ENCODE data around the gene TTC9B. TPM values are rescaled to one million over a fixed set of nuclear protein-coding genes. Genes with fewer than 3 reads are reported as not detected.

The TTC9B gene
- total RNA-seq (10 to 100 TPM; 19.9 to 34.2 TPM), polyA plus RNA-seq (ENCODE audit: insufficient read length in 2 of 2) (100 to 1,000 TPM; 134 to 139 TPM)
- long read RNA-seq, donor 1, transcript TTC9B-201 (3 exons, 843 nt) = major isoform, 107 of 177 reads
- long read RNA-seq, donor 1, transcript TTC9B-202 (1 exons, 2,323 nt) = minor isoform, 44 of 177 reads
- long read RNA-seq, donor 1, partial matches to known transcripts = 26 of 177 reads
- long read RNA-seq, donor 1, other reads (novel, unspliced or antisense) = 0 of 177 reads
- long read RNA-seq, donor 2, transcript TTC9B-201 (3 exons, 843 nt) = major isoform, 40 of 48 reads
- long read RNA-seq, donor 2, transcript TTC9B-202 (1 exons, 2,323 nt) = minor isoform, 8 of 48 reads
- long read RNA-seq, donor 2, partial matches to known transcripts = 0 of 48 reads
- long read RNA-seq, donor 2, other reads (novel, unspliced or antisense) = 0 of 48 reads
- long read RNA-seq, donor 3, transcript TTC9B-202 (1 exons, 2,323 nt) = minor isoform, 10 of 92 reads
- long read RNA-seq, donor 3, transcript TTC9B-201 (3 exons, 843 nt) = major isoform, 82 of 92 reads
- long read RNA-seq, donor 3, partial matches to known transcripts = 0 of 92 reads
- long read RNA-seq, donor 3, other reads (novel, unspliced or antisense) = 0 of 92 reads
- long read RNA-seq, donor 4 = 0 reads

- DNase-seq (ENCODE audit: low read depth in 4 of 6, low spot score in 6 of 6) = peak in 2 of 6 donors; percentile 86 to 90
- 1% methylated on average over 67 of the region's 75 CpGs for WGBS (ENCODE audit: insufficient coverage)
- H3K4me1 ChIP-seq (ENCODE audit: control insufficient read depth, insufficient read depth, low read length) = peaks cover 26% of the 10 kb centered on the region
- H3K27me3 ChIP-seq (ENCODE audit: control insufficient read depth, insufficient read depth, low read length) = peaks cover 23% of the 10 kb centered on the region
- no peaks in the 10 kb centered on the region for H3K9me3 ChIP-seq (ENCODE audit: control insufficient read depth, insufficient read depth, low read length)
- peaks cover 26% of the 10 kb centered on the region for H3K36me3 ChIP-seq (ENCODE audit: control insufficient read depth, insufficient read depth, low read length)
- H3K27ac ChIP-seq (ENCODE audit: low read depth, low read length) = no peak within 1 kb of the TSS
- peak within 1 kb of the TSS; percentile 27 for H3K4me3 ChIP-seq (ENCODE audit: low read depth, low read length)
These were observed at the start of gene TTC9B for GRCh38 chr19:40217934-40218890. Gene TTC9B (minus strand): TSS chr19:40218384. CDS start chr19:40218381, 3 bp downstream.

GRCh38 chr19:40267601-40267997, 49.4 kb upstream of the TTC9B start:
- no peaks in the 10 kb centered on the region for H3K27me3 ChIP-seq (ENCODE audit: control insufficient read depth, insufficient read depth, low read length)
- no peak for DNase-seq (ENCODE audit: low read depth in 4 of 6, low spot score in 6 of 6)
- 75% methylated on average over 5 of the region's 6 CpGs for WGBS (ENCODE audit: insufficient coverage)
- H3K36me3 ChIP-seq (ENCODE audit: control insufficient read depth, insufficient read depth, low read length) = peaks cover 67% of the 10 kb centered on the region
- no peak overlapping the region for H3K4me3 ChIP-seq (ENCODE audit: low read depth, low read length)
- H3K27ac ChIP-seq (ENCODE audit: low read depth, low read length) = no peak overlapping the region
- no peaks in the 10 kb centered on the region for H3K9me3 ChIP-seq (ENCODE audit: control insufficient read depth, insufficient read depth, low read length)
- peaks cover 35% of the 10 kb centered on the region for H3K4me1 ChIP-seq (ENCODE audit: control insufficient read depth, insufficient read depth, low read length)

- Histone ChIP-seq H3K4me1 (ENCODE audit: control insufficient read depth, insufficient read depth, low read length) (peaks cover 35% of the 10 kb centered on the region), H3K4me3 (ENCODE audit: low read depth, low read length) (no peak overlapping the region)
These were observed 48.9 kb upstream of the TTC9B start for GRCh38 chr19:40266912-40267600.

GRCh38 chr19:40266119-40266518, 47.9 kb upstream of the TTC9B start:
- Histone ChIP-seq H3K4me3 (ENCODE audit: low read depth, low read length) (no peak overlapping the region), H3K27ac (ENCODE audit: low read depth, low read length) (no peak overlapping the region), H3K36me3 (ENCODE audit: control insufficient read depth, insufficient read depth, low read length) (peaks cover 70% of the 10 kb centered on the region), H3K9me3 (ENCODE audit: control insufficient read depth, insufficient read depth, low read length) (no peaks in the 10 kb centered on the region), H3K4me1 (ENCODE audit: control insufficient read depth, insufficient read depth, low read length) (peaks cover 35% of the 10 kb centered on the region), H3K27me3 (ENCODE audit: control insufficient read depth, insufficient read depth, low read length) (no peaks in the 10 kb centered on the region)
- 51% methylated on average over 17 of the region's 17 CpGs for WGBS (ENCODE audit: insufficient coverage)
- DNase-seq (ENCODE audit: low read depth in 4 of 6, low spot score in 6 of 6) = peak in 3 of 6 donors; percentile 19 to 38 (median 21)

More at GRCh38 chr19:40266912-40267600, 48.9 kb upstream of the TTC9B start:
- 85% methylated on average over 15 of the region's 15 CpGs for WGBS (ENCODE audit: insufficient coverage)
- Histone ChIP-seq H3K27ac (ENCODE audit: low read depth, low read length) (no peak overlapping the region), H3K27me3 (ENCODE audit: control insufficient read depth, insufficient read depth, low read length) (no peaks in the 10 kb centered on the region), H3K36me3 (ENCODE audit: control insufficient read depth, insufficient read depth, low read length) (peaks cover 70% of the 10 kb centered on the region), H3K9me3 (ENCODE audit: control insufficient read depth, insufficient read depth, low read length) (no peaks in the 10 kb centered on the region)
- no peak for DNase-seq (ENCODE audit: low read depth in 4 of 6, low spot score in 6 of 6)

- H3K27me3 ChIP-seq (ENCODE audit: control insufficient read depth, insufficient read depth, low read length) = no peaks in the 10 kb centered on the region
- no peak for DNase-seq (ENCODE audit: low read depth in 4 of 6, low spot score in 6 of 6)
- peaks cover 35% of the 10 kb centered on the region for H3K4me1 ChIP-seq (ENCODE audit: control insufficient read depth, insufficient read depth, low read length)
- 80% methylated on average over 6 of the region's 6 CpGs for WGBS (ENCODE audit: insufficient coverage)
- no peak overlapping the region for H3K27ac ChIP-seq (ENCODE audit: low read depth, low read length)
- H3K36me3 ChIP-seq (ENCODE audit: control insufficient read depth, insufficient read depth, low read length) = peaks cover 72% of the 10 kb centered on the region
- H3K9me3 ChIP-seq (ENCODE audit: control insufficient read depth, insufficient read depth, low read length) = no peaks in the 10 kb centered on the region
- no peak overlapping the region for H3K4me3 ChIP-seq (ENCODE audit: low read depth, low read length)
These were observed 47.5 kb upstream of the TTC9B start for GRCh38 chr19:40265763-40266099.

- Histone ChIP-seq H3K9me3 (ENCODE audit: control insufficient read depth, insufficient read depth, low read length) (no peaks in the 10 kb centered on the region), H3K27ac (ENCODE audit: low read depth, low read length) (no peak overlapping the region), H3K4me3 (ENCODE audit: low read depth, low read length) (no peak overlapping the region), H3K27me3 (ENCODE audit: control insufficient read depth, insufficient read depth, low read length) (no peaks in the 10 kb centered on the region), H3K36me3 (ENCODE audit: control insufficient read depth, insufficient read depth, low read length) (peaks cover 68% of the 10 kb centered on the region), H3K4me1 (ENCODE audit: control insufficient read depth, insufficient read depth, low read length) (peaks cover 32% of the 10 kb centered on the region)
- no peak for DNase-seq (ENCODE audit: low read depth in 4 of 6, low spot score in 6 of 6)
- 96% methylated on average over 19 of the region's 22 CpGs for WGBS (ENCODE audit: insufficient coverage)
These were observed 47.0 kb upstream of the TTC9B start for GRCh38 chr19:40265055-40265762.

- Histone ChIP-seq H3K4me1 (ENCODE audit: control insufficient read depth, insufficient read depth, low read length) (peaks cover 29% of the 10 kb centered on the region), H3K4me3 (ENCODE audit: low read depth, low read length) (no peak overlapping the region), H3K27ac (ENCODE audit: low read depth, low read length) (no peak overlapping the region), H3K27me3 (ENCODE audit: control insufficient read depth, insufficient read depth, low read length) (no peaks in the 10 kb centered on the region), H3K36me3 (ENCODE audit: control insufficient read depth, insufficient read depth, low read length) (peaks cover 62% of the 10 kb centered on the region), H3K9me3 (ENCODE audit: control insufficient read depth, insufficient read depth, low read length) (no peaks in the 10 kb centered on the region)
- DNase-seq (ENCODE audit: low read depth in 4 of 6, low spot score in 6 of 6) = no peak
- 78% methylated on average over 18 of the region's 19 CpGs for WGBS (ENCODE audit: insufficient coverage)
These were observed 46.3 kb upstream of the TTC9B start for GRCh38 chr19:40264314-40265054.
